Measurements from ENCODE around the gene MICAL2.

- TF ChIP-seq CTCF (tag by site-specific recombination; IDR thresholded peaks at IDR 0.05) = no peak
- TF ChIP-seq ZNF391 (tag by site-specific recombination; IDR thresholded peaks at IDR 0.05; ENCODE audit: borderline replicate concordance, low read depth) = no peak
- no peak for TF ChIP-seq RBAK (tag by site-specific recombination; IDR thresholded peaks at IDR 0.05)
- no peak for TF ChIP-seq PBX3 (CRISPR knock-in tag; IDR thresholded peaks at IDR 0.05)
- TF ChIP-seq ZNF24 (tag by site-specific recombination; IDR thresholded peaks at IDR 0.05) = no peak
- no peak for TF ChIP-seq PATZ1 (tag by site-specific recombination; IDR thresholded peaks at IDR 0.05)
- TF ChIP-seq ZNF274 (IDR thresholded peaks at IDR 0.05; ENCODE audit: low read length) = no peak
- no peak for TF ChIP-seq ZNF274 (tag by site-specific recombination; IDR thresholded peaks at IDR 0.05; ENCODE audit: borderline replicate concordance)
- no peak for TF ChIP-seq ZNF785 (tag by site-specific recombination; IDR thresholded peaks at IDR 0.05)
Observed at GRCh38 chr11:12111549-12112520, 1.4 kb downstream of the MICAL2 start.

All from HEK293 (cell line).